Endothelial cell of umbilical vein (primary cell): ENCODE measurements around the gene GRM8. TPM values are rescaled to one million over a fixed set of nuclear protein-coding genes. Genes with fewer than 3 reads are reported as not detected.

Source experiments
- BruUV-seq: library from RNA; stranded (reverse); fragments of 400-500 nt; replicated peaks from 2 replicates; lab custom pipeline; 2021; lab: Mats Ljungman, UMichigan
- CTCF ChIA-PET: fragments of 300-600, 350-600 bp; sonication (Branson Sonifier 250); formaldehyde crosslinking; loops from one replicate; lab custom pipeline; 2021; ENCODE audit warnings: antibody characterized with exemption, inconsistent platforms; lab: Charles Lee
- POLR2A ChIA-PET: fragments of 300-600, 350-600 bp; sonication (Branson Sonifier 250); formaldehyde crosslinking; loops from one replicate; lab custom pipeline; 2021; ENCODE audit warnings: antibody characterized with exemption, inconsistent platforms; lab: Charles Lee
- DNase-seq: peaks from one replicate; pipeline ENCODE4 v3.0.0-alpha.2; 2011; ENCODE audit warnings: low read depth, low spot score
- FAIRE-seq: peaks from 2 replicates; lab custom pipeline; 2011; peaks lifted over from hg19 to GRCh38; lab: Jason Lieb, UNC
- H2AFZ ChIP-seq: 2 replicates; pipeline ENCODE4 v1.6.0; 2012; ENCODE audit warnings: low read depth, low read length, control low read depth, inconsistent platforms
- H3K27ac ChIP-seq: 2 replicates; pipeline ENCODE4 v1.5.1; 2011; ENCODE audit warnings: low read depth, mild to moderate bottlenecking, control low read depth, low read length, moderate library complexity; ENCODE audit not compliant: insufficient read depth
- H3K27me3 ChIP-seq, 2 experiments: 2 replicates each; pipeline versions ENCODE4 v1.6.0 to v1.6.1; 2011; ENCODE audit warnings: low read length in 2 of 2, mixed read lengths in 1 of 2; ENCODE audit not compliant: control insufficient read depth in 2 of 2, insufficient read depth in 2 of 2
- H3K36me3 ChIP-seq, 2 experiments: 2 replicates in 1 of 2; 3 replicates in 1 of 2; pipeline ENCODE4 v1.5.1; 2011; ENCODE audit warnings: low read length in 2 of 2, mild to moderate bottlenecking in 1 of 2, moderate library complexity in 1 of 2; ENCODE audit not compliant: control insufficient read depth in 2 of 2, insufficient read depth in 2 of 2; ENCODE audit errors: extremely low read depth in 1 of 2
- H3K4me1 ChIP-seq: 3 replicates; pipeline ENCODE4 v1.5.1; 2011; ENCODE audit warnings: mild to moderate bottlenecking, low read length; ENCODE audit not compliant: control insufficient read depth, insufficient read depth; ENCODE audit errors: extremely low read depth
- H3K4me2 ChIP-seq: 2 replicates; pipeline ENCODE4 v1.6.1; 2011; ENCODE audit warnings: low read length, control low read depth, mixed read lengths; ENCODE audit not compliant: insufficient read depth
- H3K4me3 ChIP-seq, 3 experiments: fragments of 200-600 bp in 1 of 3; sonication (generic), shearing (Covaris generic) in 1 of 3; replicated peaks in 1 of 3; 2 replicates each; pipeline ENCODE4 v1.5.1; 2011 to 2016; ENCODE audit warnings: control low read depth in 3 of 3, low read length in 3 of 3, mild to moderate bottlenecking in 2 of 3, inconsistent platforms in 1 of 3, low read depth in 1 of 3, moderate library complexity in 1 of 3; ENCODE audit not compliant: insufficient read depth in 1 of 3
- H3K79me2 ChIP-seq: 2 replicates; pipeline ENCODE4 v1.6.0; 2012; ENCODE audit warnings: low read length, inconsistent platforms; ENCODE audit not compliant: control insufficient read depth, insufficient read depth
- H3K9ac ChIP-seq: replicated peaks from 2 replicates; pipeline ENCODE3; 2011; ENCODE audit warnings: low read length, control low read depth; ENCODE audit not compliant: insufficient read depth; ENCODE audit errors: extremely low read depth
- H3K9me1 ChIP-seq: replicated peaks from 3 replicates; pipeline ENCODE4 v1.6.0; 2011; ENCODE audit warnings: mild to moderate bottlenecking, low read length; ENCODE audit not compliant: control insufficient read depth, insufficient read depth; ENCODE audit errors: extremely low read depth
- H3K9me3 ChIP-seq: replicated peaks from 2 replicates; pipeline ENCODE4 v1.5.1; 2012; ENCODE audit warnings: low read length, inconsistent platforms; ENCODE audit not compliant: control insufficient read depth, insufficient read depth
- H4K20me1 ChIP-seq: replicated peaks from 2 replicates; pipeline ENCODE3; 2011; ENCODE audit warnings: mild to moderate bottlenecking, low read length; ENCODE audit not compliant: control insufficient read depth, insufficient read depth; ENCODE audit errors: extremely low read depth
- EZH2 ChIP-seq: IDR thresholded peaks from 2 replicates; pipeline ENCODE4 v1.6.1; 2012; ENCODE audit warnings: borderline replicate concordance, low read depth, mild to moderate bottlenecking, moderate library complexity, low read length, inconsistent platforms; ENCODE audit not compliant: severe bottlenecking
- FOS ChIP-seq: IDR thresholded peaks from 2 replicates; pipeline ENCODE4 v1.6.1; 2011; ENCODE audit warnings: mild to moderate bottlenecking, low read length, moderate library complexity, borderline replicate concordance; ENCODE audit not compliant: insufficient read depth
- GATA2 ChIP-seq: IDR thresholded peaks from 2 replicates; pipeline ENCODE4 v1.7.0; 2011; ENCODE audit warnings: low read depth, mild to moderate bottlenecking, moderate library complexity, mixed read lengths, low read length; ENCODE audit not compliant: insufficient read length, insufficient read depth
- JUN ChIP-seq: IDR thresholded peaks from 2 replicates; pipeline ENCODE4 v1.6.1; 2011; ENCODE audit warnings: borderline replicate concordance, low read depth; ENCODE audit not compliant: insufficient read length, insufficient read depth
- MAX ChIP-seq: IDR thresholded peaks from 2 replicates; pipeline ENCODE4 v1.6.1; 2011; ENCODE audit not compliant: insufficient read depth, insufficient read length
- MYC ChIP-seq: IDR thresholded peaks from one replicate; pipeline ENCODE4 v1.6.1; 2011; ENCODE audit warnings: mild to moderate bottlenecking, low read depth, low read length
- POLR2A ChIP-seq: IDR thresholded peaks from 2 replicates; pipeline ENCODE4 v1.6.1; 2012; ENCODE audit warnings: low read depth, mild to moderate bottlenecking, control low read depth, low read length
- POLR2AphosphoS5 ChIP-seq: IDR thresholded peaks from 2 replicates; pipeline ENCODE4 v1.6.1; 2012; ENCODE audit warnings: low read depth, mild to moderate bottlenecking, control low read depth, low read length, moderate library complexity; ENCODE audit not compliant: insufficient read depth
- dilution Hi-C: fragments of 300-500 bp; cut with MboI; formaldehyde crosslinking; loops from one replicate; pipeline ENCODE4 v1.15.0; 2019; ENCODE audit warnings: low sequenced_read_pairs; ENCODE audit not compliant: extremely low pct_ligation_motif_present
- intact Hi-C: fragments of 100-400 bp; cut with micrococcal nuclease; formaldehyde crosslinking; loops from one replicate; pipeline ENCODE4 v1.10.0; 2022
- polyA plus RNA-seq, 4 experiments: library from polyadenylated mRNA; depleted of rRNA in 3 of 4; stranded (reverse) in 3 of 4; unstranded in 1 of 4; fragments of >200 nt; gene quantifications; 2 replicates each; pipeline versions ENCODE4 v1.2.1 to v1.2.3, GENCODE V29; 2011 to 2012; ENCODE audit warnings: missing spikeins in 1 of 4
- total RNA-seq: library from RNA; stranded (reverse); gene quantifications from 2 replicates; pipeline ENCODE4 v1.2.3, GENCODE V29; 2021
- TF ChIP-seq, protein P1 (sequence below), 2 donors: IDR thresholded peaks; 1 replicate in 1 of 2; 2 replicates in 1 of 2; pipeline ENCODE4 v1.5.1; 2011; ENCODE audit warnings: low read length in 2 of 2, mild to moderate bottlenecking in 2 of 2, moderate library complexity in 2 of 2, control low read depth in 1 of 2, inconsistent platforms in 1 of 2, low read depth in 1 of 2; ENCODE audit not compliant: insufficient read depth in 1 of 2; ENCODE audit errors: extremely low read depth in 1 of 2

GRM8 gene
- total and polyA plus RNA-seq, 2 donors (not counting 3 experiments of a cell fraction or from before 2014, with no cell fraction given), result not detected

DNA sequence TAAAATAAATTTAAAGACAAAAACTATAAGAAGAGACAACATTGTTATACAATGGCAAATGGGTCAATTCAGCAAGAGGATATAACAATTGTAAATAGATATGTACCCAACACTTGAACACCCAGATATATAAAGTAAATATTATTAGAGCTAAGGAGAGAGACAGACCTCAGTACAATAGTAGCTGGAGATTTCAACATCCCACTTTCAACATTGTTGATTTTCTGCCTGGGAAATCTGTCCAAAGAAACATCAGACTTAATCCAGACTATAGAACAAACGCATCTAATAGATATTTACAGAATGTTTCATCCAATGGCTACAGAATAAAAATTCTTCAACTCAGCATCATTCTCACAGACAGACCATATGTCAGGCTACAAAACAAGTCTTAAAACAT, 256.1 kb downstream of the GRM8 start:
- no peak for TF ChIP-seq MAX
- no peak for TF ChIP-seq GATA2
- no peak for TF ChIP-seq JUN
- no peak for TF ChIP-seq FOS
- intact Hi-C loops (no loop called here), dilution Hi-C loops (no loop called here)
- no peak overlapping the region for H3K4me3 ChIP-seq
- H3K9ac ChIP-seq, result no peak overlapping the region
- no peak overlapping the region for H3K4me2 ChIP-seq
- H3K27me3 ChIP-seq, result no peaks in the 10 kb centered on the region
- FAIRE-seq (no peak), DNase-seq (no peak)
- H3K9me1 ChIP-seq, result no peaks in the 10 kb centered on the region
- H3K27ac ChIP-seq, result no peak overlapping the region
- no peaks in the 10 kb centered on the region for H4K20me1 ChIP-seq
- ChIA-PET POLR2A (no interaction called here), CTCF (no interaction called here)
- H3K9me3 ChIP-seq, result peaks cover 2% of the 10 kb centered on the region
- H3K4me1 ChIP-seq, result no peaks in the 10 kb centered on the region
- no TSS peak for BruUV-seq
- no peak overlapping the region for H2AFZ ChIP-seq
- H3K79me2 ChIP-seq, result no peaks in the 10 kb centered on the region
- no peaks in the 10 kb centered on the region for H3K36me3 ChIP-seq

GRCh38 chr7:126993626-126994213, 259.0 kb downstream of the GRM8 start:
- BruUV-seq, result no TSS peak
- FAIRE-seq, result no peak
- H3K4me3 ChIP-seq, result no peak overlapping the region
- no peak overlapping the region for H2AFZ ChIP-seq
- peaks cover 2% of the 10 kb centered on the region for H3K9me3 ChIP-seq
- no peak overlapping the region for H3K27ac ChIP-seq
- no peaks in the 10 kb centered on the region for H3K4me1 ChIP-seq
- H3K36me3 ChIP-seq, result no peaks in the 10 kb centered on the region
- no peak overlapping the region for H3K9ac ChIP-seq
- dilution Hi-C loops, result no loop called here
- ChIA-PET CTCF (no interaction called here), POLR2A (no interaction called here)
- DNase-seq, result no peak
- no peaks in the 10 kb centered on the region for H3K9me1 ChIP-seq
- H3K79me2 ChIP-seq, result no peaks in the 10 kb centered on the region
- H3K4me2 ChIP-seq, result no peak overlapping the region
- intact Hi-C loops, result no loop called here
- no peaks in the 10 kb centered on the region for H3K27me3 ChIP-seq
- TF ChIP-seq MAX (no peak), POLR2AphosphoS5 (no peak), MYC (no peak), FOS (no peak), EZH2 (no peak), GATA2 (no peak), POLR2A (no peak), JUN (no peak)
- TF ChIP-seq, protein P1, sequence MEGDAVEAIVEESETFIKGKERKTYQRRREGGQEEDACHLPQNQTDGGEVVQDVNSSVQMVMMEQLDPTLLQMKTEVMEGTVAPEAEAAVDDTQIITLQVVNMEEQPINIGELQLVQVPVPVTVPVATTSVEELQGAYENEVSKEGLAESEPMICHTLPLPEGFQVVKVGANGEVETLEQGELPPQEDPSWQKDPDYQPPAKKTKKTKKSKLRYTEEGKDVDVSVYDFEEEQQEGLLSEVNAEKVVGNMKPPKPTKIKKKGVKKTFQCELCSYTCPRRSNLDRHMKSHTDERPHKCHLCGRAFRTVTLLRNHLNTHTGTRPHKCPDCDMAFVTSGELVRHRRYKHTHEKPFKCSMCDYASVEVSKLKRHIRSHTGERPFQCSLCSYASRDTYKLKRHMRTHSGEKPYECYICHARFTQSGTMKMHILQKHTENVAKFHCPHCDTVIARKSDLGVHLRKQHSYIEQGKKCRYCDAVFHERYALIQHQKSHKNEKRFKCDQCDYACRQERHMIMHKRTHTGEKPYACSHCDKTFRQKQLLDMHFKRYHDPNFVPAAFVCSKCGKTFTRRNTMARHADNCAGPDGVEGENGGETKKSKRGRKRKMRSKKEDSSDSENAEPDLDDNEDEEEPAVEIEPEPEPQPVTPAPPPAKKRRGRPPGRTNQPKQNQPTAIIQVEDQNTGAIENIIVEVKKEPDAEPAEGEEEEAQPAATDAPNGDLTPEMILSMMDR (IDR thresholded peaks at IDR 0.05; ENCODE audit: extremely low read depth in 1 of 2, insufficient read depth in 1 of 2, low read depth in 1 of 2, low read length in 2 of 2), result no peak
- H4K20me1 ChIP-seq, result no peaks in the 10 kb centered on the region
